HepG2 (cell line): ENCODE data around the gene PRXL2B. TPM values are rescaled to one million over a fixed set of nuclear protein-coding genes. Genes with fewer than 3 reads are reported as not detected.

Source experiments
- AHDC1 ChIP-seq: sonication (generic); formaldehyde crosslinking; IDR thresholded peaks from 2 replicates; pipeline ENCODE4 v1.5.1; 2020; ENCODE audit warnings: mild to moderate bottlenecking, missing genetic modification reagents, borderline replicate concordance
- AHR ChIP-seq: IDR thresholded peaks from 2 replicates; pipeline ENCODE4 v1.6.1; 2018; ENCODE audit warnings: missing genetic modification reagents, missing compliant biosample characterization
- BORCS8-MEF2B ChIP-seq: sonication (generic); formaldehyde crosslinking; IDR thresholded peaks from 2 replicates; pipeline ENCODE4 v1.8.0; 2022; ENCODE audit warnings: mild to moderate bottlenecking, missing genetic modification reagents
- JUNB ChIP-seq: sonication (generic); formaldehyde crosslinking; IDR thresholded peaks from 2 replicates; pipeline ENCODE4 v1.8.0; 2022; ENCODE audit warnings: missing genetic modification reagents, mild to moderate bottlenecking, borderline replicate concordance
- MIXL1 ChIP-seq: IDR thresholded peaks from 2 replicates; pipeline ENCODE4 v1.6.1; 2016
- PBX2 ChIP-seq: IDR thresholded peaks from 2 replicates; pipeline ENCODE4 v1.6.1; 2016; ENCODE audit warnings: control low read depth
- TFDP2 ChIP-seq: sonication (generic); formaldehyde crosslinking; IDR thresholded peaks from 2 replicates; pipeline ENCODE4 v1.4.0; 2020; ENCODE audit warnings: missing genetic modification reagents
- YEATS4 ChIP-seq: sonication (generic); formaldehyde crosslinking; IDR thresholded peaks from 2 replicates; pipeline ENCODE4 v1.4.0; 2020; ENCODE audit warnings: missing genetic modification reagents, borderline replicate concordance
- ZBTB8A ChIP-seq: sonication (generic); formaldehyde crosslinking; IDR thresholded peaks from 2 replicates; pipeline ENCODE4 v1.4.0; 2020; ENCODE audit warnings: mild to moderate bottlenecking, low read depth, missing genetic modification reagents, borderline replicate concordance
- ZNF232 ChIP-seq: sonication (generic); formaldehyde crosslinking; IDR thresholded peaks from 2 replicates; pipeline ENCODE4 v1.4.0; 2020; ENCODE audit warnings: missing genetic modification reagents, borderline replicate concordance
- ZNF329 ChIP-seq: sonication (generic); formaldehyde crosslinking; IDR thresholded peaks from 2 replicates; pipeline ENCODE4 v1.9.0; 2021; ENCODE audit warnings: low read depth, mild to moderate bottlenecking, missing genetic modification reagents
- ZNF510 ChIP-seq: sonication (generic); formaldehyde crosslinking; IDR thresholded peaks from 2 replicates; pipeline ENCODE4 v1.4.0; 2020; ENCODE audit warnings: low read depth, mild to moderate bottlenecking, missing genetic modification reagents
- ZNF550 ChIP-seq: sonication (generic); formaldehyde crosslinking; IDR thresholded peaks from 2 replicates; pipeline ENCODE4 v1.4.0; 2020; ENCODE audit warnings: mild to moderate bottlenecking, missing genetic modification reagents, borderline replicate concordance
- ZNF710 ChIP-seq: sonication (generic); formaldehyde crosslinking; IDR thresholded peaks from 2 replicates; pipeline ENCODE4 v1.5.0; 2020; ENCODE audit warnings: mild to moderate bottlenecking, missing genetic modification reagents, borderline replicate concordance
- ZSCAN5A ChIP-seq: sonication (generic); formaldehyde crosslinking; IDR thresholded peaks from 2 replicates; pipeline ENCODE4 v1.8.0; 2022; ENCODE audit warnings: mild to moderate bottlenecking, missing genetic modification reagents, borderline replicate concordance
- polyA plus RNA-seq, 8 experiments: library from polyadenylated mRNA; depleted of rRNA in 3 of 8; stranded (reverse) in 7 of 8; unstranded in 1 of 8; fragments of >200 nt; fragmentation: Illumina TruSeq in 4 of 8; extraction: Trizol in 4 of 8; gene quantifications; 2 replicates each; pipeline versions ENCODE4 v1.2.1 to v1.2.3, GENCODE V29; 2011 to 2016; ENCODE audit warnings: low read depth in 4 of 8, missing spikeins in 1 of 8, mixed read lengths in 1 of 8; ENCODE audit not compliant: insufficient read depth in 1 of 8
- total RNA-seq, 5 experiments: library from RNA; depleted of rRNA; stranded (reverse); fragments of >200 nt; fragmentation: Illumina TruSeq; extraction: Trizol; gene quantifications; 2 replicates each; pipeline ENCODE4 v1.2.3, GENCODE V29; 2016; ENCODE audit warnings: low read depth in 1 of 5

Gene PRXL2B
- total and polyA plus RNA-seq, 2 of the 13 experiments (the other 11 are each of a cell fraction or from before 2014, with no cell fraction given), result 16.8 to 22.1 TPM

GRCh38 chr1:2587071-2587859 is 688 bp downstream of the PRXL2B start (continued):
- no peak for TF ChIP-seq AHDC1 (CRISPR knock-in tag)
- TF ChIP-seq ZBTB8A (CRISPR knock-in tag), result no peak
- TF ChIP-seq ZNF232 (CRISPR knock-in tag), result 0 out of 2 replicates have a peak, but pooled peaks have one; percentile 59
- peak; percentile 35; the same call in 1 of the 2 replicates for TF ChIP-seq YEATS4
- TF ChIP-seq ZNF510 (CRISPR knock-in tag), result no peak
- no peak for TF ChIP-seq ZNF550
- no peak for TF ChIP-seq BORCS8-MEF2B (CRISPR knock-in tag)
- peak; percentile 23; the same call in 1 of the 2 replicates for TF ChIP-seq ZNF710 (CRISPR knock-in tag)
- TF ChIP-seq TFDP2 (CRISPR knock-in tag), result no peak
- no peak for TF ChIP-seq PBX2 (CRISPR knock-in tag)
- TF ChIP-seq ZSCAN5A (CRISPR knock-in tag), result no peak
- TF ChIP-seq MIXL1, result no peak
- no peak for TF ChIP-seq JUNB (CRISPR knock-in tag)
- no peak for TF ChIP-seq ZNF329 (CRISPR knock-in tag)
- TF ChIP-seq AHR (CRISPR knock-in tag), result no peak
